ENCODE results near the gene KIAA1549. TPM values are rescaled to one million over a fixed set of nuclear protein-coding genes. Genes with fewer than 3 reads are reported as not detected.
"Not testable (repeated sequence)": the region's sequence is repeated elsewhere in the genome, so short reads cannot be mapped to it uniquely, and the experiment has no call there.

Gene KIAA1549
- total RNA-seq, 1 donor from 2014 or later, result 5.7 TPM

DNA sequence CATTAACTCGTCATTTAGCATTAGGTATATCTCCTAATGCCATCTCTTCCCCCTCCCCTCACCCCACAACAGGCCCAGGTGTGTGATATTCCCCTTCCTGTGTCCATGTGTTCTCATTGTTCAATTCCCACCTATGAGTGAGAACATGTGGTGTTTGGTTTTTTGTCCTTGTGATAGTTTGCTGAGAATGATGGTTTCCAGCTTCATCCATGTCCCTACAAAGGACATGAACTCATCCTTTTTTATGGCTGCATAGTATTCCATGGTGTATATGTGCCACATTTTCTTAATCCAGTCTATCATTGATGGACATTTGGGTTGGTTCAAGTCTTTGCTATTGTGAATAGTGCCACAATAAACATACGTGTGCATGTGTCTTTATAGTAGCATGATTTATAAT is 169.9 kb downstream of the KIAA1549 start:
- DNase-seq (ENCODE audit: low spot score), result not testable (repeated sequence)

DNA sequence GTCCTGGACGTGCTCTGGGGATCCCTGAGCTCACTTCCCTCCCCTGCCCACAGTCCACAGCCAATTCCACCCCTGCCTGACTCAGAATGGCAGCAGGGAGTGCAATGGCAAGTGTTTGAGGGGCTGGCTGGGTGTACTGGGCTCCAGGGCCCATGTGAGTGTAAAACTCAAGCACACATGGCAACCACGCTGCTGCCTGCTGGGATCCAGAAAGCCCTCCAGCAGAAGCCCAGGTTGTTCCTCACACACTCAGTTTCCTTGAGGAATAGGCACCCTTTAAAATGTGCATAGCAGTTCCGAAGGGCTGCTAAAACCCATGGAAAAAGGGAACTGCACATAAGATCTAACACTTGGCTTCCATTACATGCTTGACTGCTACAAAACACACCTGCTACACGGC is 171.8 kb downstream of the KIAA1549 start:
- DNase-seq (ENCODE audit: low spot score), result no peak

DNA sequence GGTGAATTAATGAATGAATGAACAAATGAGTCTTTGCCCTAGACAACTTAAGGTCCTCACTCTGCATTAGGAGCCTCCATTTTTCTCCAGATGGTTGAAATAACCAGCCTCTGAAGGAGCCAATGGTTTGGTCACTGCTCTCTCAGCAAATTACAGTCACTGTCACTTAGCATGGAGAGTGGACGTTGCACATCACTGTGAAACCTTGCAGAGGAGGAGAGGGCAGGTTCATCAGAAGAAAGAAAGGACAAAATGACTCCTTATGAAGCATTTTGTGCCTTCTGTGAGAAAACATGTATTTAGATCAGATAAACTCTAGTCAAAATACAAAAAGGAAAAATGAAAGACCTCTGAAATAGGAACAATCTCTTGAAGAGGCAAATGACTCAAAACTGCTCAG is 176.6 kb downstream of the KIAA1549 start:
- no peak for DNase-seq (ENCODE audit: low spot score)

DNA sequence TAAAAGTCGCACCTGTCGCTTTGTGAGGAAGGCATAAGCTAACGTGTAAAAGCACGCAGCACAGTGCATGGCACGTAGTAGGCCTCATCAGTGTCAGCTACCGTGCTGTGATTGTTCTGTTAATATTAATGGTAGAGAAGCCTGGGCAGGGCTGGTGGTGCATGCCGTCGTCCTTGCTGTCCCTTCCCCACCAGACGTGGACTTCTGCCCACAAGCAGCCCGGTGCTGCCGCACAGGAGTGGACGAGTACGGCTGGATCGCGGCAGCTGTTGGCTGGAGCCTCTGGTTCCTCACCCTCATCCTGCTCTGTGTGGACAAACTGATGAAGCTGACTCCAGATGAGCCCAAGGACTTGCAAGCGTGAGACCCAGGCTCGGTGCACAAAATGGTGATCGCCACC is 178.5 kb downstream of the KIAA1549 start:
- DNase-seq (ENCODE audit: low spot score), result no peak

DNA sequence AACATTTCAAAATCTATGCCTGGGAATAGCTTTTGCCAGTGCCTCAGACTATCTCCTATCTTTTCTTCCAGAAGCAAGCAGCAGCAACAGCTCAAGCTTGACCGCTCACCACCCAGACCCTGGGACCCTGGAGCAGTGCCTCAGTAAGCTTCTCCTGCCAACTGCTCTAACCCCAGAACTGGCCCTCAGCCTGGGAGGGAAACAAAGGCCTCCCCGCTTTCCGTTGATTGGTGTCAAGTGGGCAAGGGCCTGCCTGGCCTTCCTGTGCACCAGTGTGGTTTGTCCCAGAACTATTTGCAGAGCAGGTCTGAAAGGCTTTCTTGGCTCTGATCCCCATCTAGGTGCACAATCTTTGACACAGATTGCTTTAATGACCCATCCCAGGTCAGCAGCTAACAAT is 179.9 kb downstream of the KIAA1549 start:
- no peak for DNase-seq (ENCODE audit: low spot score)

DNA sequence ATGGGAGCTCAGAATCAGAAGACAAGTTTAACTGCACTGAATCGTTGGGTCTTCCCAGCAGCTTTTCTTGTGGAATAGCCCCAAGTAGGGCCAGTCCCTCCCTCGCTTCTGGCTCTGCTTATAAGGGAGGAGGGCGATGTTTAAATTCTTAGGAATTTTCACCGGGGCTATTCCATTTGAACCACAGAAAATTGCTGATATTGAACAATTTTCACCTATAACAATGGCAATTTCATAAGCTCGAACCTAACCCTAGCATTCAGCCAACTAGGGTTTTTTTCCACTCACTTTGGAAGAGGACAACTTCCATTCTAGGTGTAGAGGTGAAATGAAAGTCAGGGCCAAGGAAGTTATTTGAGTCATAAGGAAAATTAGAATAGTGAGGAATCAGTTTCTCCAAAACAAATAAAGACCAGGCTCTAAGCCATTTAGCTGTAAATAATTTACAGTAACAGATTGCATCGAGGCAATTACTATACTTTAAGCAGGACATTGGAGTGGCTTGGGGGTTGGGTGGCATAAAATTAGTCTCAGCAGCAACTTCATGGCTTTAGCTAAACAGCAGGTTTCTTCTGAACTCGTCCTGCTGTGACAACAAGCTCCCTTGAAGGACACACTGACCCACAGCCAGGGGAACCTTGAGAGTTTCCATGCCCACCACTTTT is 181.7 kb downstream of the KIAA1549 start:
- no peak for DNase-seq (ENCODE audit: low spot score)

DNA sequence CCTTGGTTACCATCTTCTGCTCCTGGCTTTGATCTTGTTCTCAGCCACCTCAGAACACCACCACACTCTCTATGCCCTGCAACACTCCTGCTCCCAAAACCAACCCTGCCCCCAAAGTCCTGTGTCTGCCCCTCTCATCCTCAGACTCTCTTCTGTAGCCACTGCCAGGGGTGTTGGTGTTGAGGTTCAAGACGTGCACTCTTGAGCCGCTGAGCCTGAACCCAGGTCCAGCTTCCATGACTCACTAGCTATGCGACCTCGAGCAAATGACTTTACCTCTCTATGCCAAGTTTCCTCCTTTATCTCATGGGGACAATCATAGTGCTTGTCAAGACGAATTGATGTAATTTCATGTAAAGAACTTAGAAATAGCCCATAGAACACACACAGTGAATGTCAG is 182.4 kb downstream of the KIAA1549 start:
- no peak for DNase-seq (ENCODE audit: low spot score)

DNA sequence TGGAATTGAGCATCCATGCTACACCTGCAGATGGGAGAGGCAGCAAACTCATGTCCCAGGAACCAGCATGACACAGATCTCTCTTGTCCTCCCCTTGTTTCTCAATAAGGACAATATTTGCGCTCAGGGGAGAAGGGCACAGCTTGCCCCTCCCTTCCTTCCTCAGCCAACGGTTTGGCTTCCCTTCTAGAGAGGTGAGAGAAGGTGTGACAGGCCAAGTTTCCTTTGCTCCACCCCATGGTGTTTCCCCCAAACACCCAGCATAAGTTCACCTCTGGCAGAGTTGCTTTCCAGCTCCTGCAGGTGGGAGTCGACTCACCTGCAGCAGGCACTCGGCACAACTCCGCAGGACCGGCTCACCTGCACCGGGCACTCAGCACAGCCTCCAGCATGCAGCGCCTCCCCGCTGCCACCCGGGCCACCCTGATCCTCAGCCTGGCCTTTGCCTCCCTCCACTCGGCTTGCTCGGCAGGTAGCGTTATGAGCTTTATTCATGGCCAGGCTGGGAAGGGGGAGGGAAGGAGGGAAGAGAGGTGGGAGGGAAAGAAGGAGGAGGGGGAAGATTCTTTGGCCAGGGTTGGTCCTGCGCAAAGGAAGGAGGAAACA is 183.4 kb downstream of the KIAA1549 start, which contains the start of the genes ATP6V0A4 and TMEM213:
Gene ATP6V0A4 (minus strand): TSS at position 482 of the 606 bp plus-strand sequence. CDS start 26,949 bp downstream, outside the sequence.
Gene TMEM213 (plus strand): TSS at position 280 of the 606 bp plus-strand sequence. CDS start 111 bp downstream, at position 391.
- no peak for DNase-seq (ENCODE audit: low spot score)

DNA sequence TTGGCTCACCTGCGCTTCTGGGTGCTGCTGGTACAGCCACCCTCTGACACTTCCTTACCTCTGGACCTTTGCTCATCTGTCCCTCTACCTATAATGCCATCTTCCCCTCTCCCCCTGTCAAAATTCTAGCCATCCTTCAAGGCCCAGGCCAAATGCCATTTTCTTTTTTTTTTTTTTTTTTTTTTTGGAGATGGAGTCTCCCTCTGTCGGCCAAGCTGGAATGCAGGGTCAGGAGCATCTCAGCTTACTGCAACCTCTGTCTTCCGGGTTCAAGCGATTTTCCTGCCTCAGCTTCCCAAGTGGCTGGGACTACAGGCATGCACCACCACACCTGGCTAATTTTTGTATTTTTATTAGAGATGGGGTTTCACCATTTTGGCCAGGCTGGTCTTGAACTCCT is 184.1 kb downstream of the KIAA1549 start:
- DNase-seq (ENCODE audit: low spot score), result not testable (repeated sequence)

DNA sequence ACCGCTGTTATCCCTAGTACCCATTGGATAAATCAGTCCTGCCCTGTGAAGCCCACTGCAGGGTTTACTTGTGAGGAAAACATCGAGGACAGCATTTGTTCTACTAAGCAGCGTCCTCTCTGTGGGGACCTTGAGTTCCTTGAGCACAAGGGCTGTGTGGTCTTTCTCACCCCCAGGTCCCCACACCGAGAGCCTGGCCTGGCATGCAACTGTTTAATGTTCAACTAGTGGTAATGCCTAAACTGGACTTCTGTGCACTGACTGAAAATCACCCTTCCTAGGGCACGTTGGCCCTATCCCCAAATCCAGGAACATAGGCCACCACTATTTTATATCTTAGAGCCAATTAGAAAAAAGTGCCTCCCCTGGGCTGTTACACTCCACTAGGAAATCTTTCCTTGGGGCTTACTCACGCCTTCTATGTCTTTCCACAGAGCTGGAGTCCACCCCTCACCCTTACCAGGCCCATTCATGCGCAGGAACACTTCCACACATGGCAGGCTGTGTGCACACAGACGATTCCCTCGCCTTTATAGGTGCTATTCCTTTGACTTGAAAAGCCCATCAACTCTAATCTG is 185.1 kb downstream of the KIAA1549 start:
- DNase-seq (ENCODE audit: low spot score), result no peak

DNA sequence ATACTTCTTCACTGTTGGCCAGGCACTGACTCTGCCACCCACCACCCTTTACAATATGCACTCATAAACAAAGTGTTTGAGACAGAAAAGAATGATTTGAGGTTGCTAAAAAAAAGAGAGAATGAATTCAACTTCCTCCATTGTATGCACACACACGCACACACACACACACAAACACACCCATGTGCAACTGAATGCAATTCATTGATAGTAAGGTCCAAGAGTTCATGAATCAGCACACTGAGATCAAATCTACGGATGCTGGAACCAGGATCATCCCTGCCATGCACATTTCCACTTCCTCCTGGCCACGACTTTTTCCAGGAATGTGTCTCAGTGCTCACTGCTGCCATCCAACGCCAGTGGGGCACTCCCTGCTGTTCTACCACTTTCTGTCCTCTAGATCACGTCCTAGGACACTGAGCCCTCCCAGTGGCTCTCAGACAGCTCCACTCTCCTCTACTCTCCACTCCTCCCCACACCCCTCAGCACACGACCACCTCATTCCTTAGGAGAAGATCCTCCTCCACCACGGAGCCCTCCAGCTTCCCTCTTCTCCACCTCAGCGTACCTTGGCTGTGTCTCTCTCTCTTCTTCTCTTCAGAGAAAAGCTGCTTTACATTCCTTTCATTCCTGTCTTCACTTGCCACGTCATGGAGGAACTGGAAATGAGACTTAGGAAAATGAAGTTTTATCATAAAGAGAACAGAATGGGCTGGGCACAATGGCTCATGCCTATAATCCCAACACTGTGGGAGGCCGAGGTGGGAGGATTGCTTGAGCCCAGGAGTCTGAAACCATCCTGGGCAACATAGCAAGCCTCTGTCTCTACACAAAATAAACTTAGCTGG is 195.4 kb downstream of the KIAA1549 start:
- DNase-seq (ENCODE audit: low spot score), result no peak

DNA sequence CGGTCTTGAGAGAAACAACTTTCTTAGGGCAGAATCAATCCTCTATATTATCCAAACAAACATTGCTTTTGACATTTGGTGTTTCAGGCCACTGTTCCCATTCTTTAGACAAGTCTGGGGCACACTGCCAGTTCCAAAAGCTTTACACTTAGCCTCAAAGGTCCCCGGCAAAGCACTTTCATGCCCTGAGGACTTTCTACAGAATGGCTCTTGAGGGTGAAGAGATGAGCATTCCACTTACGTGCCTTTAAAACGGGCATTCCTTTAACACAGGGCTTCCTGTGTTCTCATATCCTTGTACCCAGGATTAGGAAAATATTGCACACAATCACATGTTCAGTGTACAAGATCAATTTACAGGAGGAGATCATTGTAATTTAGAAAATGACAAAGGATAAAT is 196.5 kb downstream of the KIAA1549 start:
- DNase-seq (ENCODE audit: low spot score), result no peak

Other genes starting within 250 kb of the KIAA1549 start
- gene TMEM213, start 183.4 kb downstream of the KIAA1549 start, total RNA-seq, result 0.12 TPM
- not detected for gene ATP6V0A4, start 183.2 kb downstream of the KIAA1549 start, total RNA-seq
- gene ZC3HAV1L, start 54.7 kb upstream of the KIAA1549 start, total RNA-seq, result 9.0 TPM
- 28.0 TPM for gene ZC3HAV1, start 128.3 kb upstream of the KIAA1549 start, total RNA-seq
- gene UBN2, start 249.8 kb upstream of the KIAA1549 start, total RNA-seq, result 20.4 TPM